HepG2 (cell line): ENCODE data around the gene ATXN7L3. TPM values are rescaled to one million over a fixed set of nuclear protein-coding genes. Genes with fewer than 3 reads are reported as not detected.
A peak's percentile ranks its signal among the peaks of the same experiment; 100 is the strongest.

Experiments
- ATAC-seq: fragments of 200-7000 bp; cut with Tn5 transposase; 3 replicates; pipeline ENCODE4 v1.9.1; 2020; ENCODE audit warnings: mild to moderate bottlenecking, moderate library complexity
- BruUV-seq: library from RNA; stranded (reverse); fragments of 400-500 nt; replicated peaks from 2 replicates; lab custom pipeline; 2021; lab: Mats Ljungman, UMichigan
- CTCF ChIA-PET: fragments of 300-600 bp; formaldehyde crosslinking; extraction: SDS; loops from one replicate; lab custom pipeline; 2021; ENCODE audit warnings: low total read pairs, inconsistent platforms, low intra/inter-chr PET ratio; lab: Yijun Ruan, JAX
- POLR2A ChIA-PET: fragments of 350-600 bp; sonication (Branson Sonifier 250); formaldehyde crosslinking; loops from one replicate; lab custom pipeline; 2020; ENCODE audit warnings: antibody characterized with exemption, inconsistent platforms; lab: Yijun Ruan, JAX
- DNase-seq: peaks from one replicate; pipeline ENCODE4 v3.0.0-alpha.2; 2015; ENCODE audit warnings: low spot score
- FAIRE-seq: peaks from 3 replicates; lab custom pipeline; 2011; peaks lifted over from hg19 to GRCh38; lab: Jason Lieb, UNC
- H2AFZ ChIP-seq: one replicate; pipeline ENCODE4 v1.6.1; 2011; ENCODE audit warnings: low read length, inconsistent platforms
- H3K27ac ChIP-seq: fragments of 300-600 bp; 3 replicates; pipeline ENCODE4 v1.8.0; 2011; ENCODE audit warnings: mixed run types, mild to moderate bottlenecking, mixed read lengths, low read length, inconsistent platforms; ENCODE audit not compliant: insufficient read depth; ENCODE audit errors: extremely low read length
- H3K27me3 ChIP-seq, 2 experiments: fragments of 200-600 bp in 1 of 2; 2 replicates in 1 of 2; 3 replicates in 1 of 2; pipeline versions ENCODE4 v1.6.0 to v1.8.0; 2011; ENCODE audit warnings: low read length in 2 of 2, mild to moderate bottlenecking in 2 of 2, moderate library complexity in 2 of 2, inconsistent platforms in 1 of 2; ENCODE audit not compliant: insufficient read depth in 2 of 2, control insufficient read depth in 1 of 2
- H3K36me3 ChIP-seq, 2 experiments: fragments of 200-600 bp in 1 of 2; replicated peaks in 1 of 2; 2 replicates in 1 of 2; 3 replicates in 1 of 2; pipeline versions ENCODE4 v1.5.1 to v1.8.0; 2011; ENCODE audit warnings: low read length in 2 of 2, inconsistent platforms in 1 of 2; ENCODE audit not compliant: insufficient read depth in 2 of 2, control insufficient read depth in 1 of 2
- H3K4me1 ChIP-seq: 2 replicates; pipeline ENCODE4 v1.5.1; 2012; ENCODE audit warnings: low read length, inconsistent platforms; ENCODE audit not compliant: insufficient read depth
- H3K4me2 ChIP-seq: 2 replicates; pipeline ENCODE4 v1.6.0; 2011; ENCODE audit warnings: low read depth, low read length, inconsistent platforms
- H3K4me3 ChIP-seq, 3 experiments: fragments of 200-600 bp in 1 of 3; sonication (generic), shearing (Covaris generic) in 1 of 3; replicated peaks in 1 of 3; 2 replicates each; pipeline ENCODE4 v1.5.1; 2011 to 2016; ENCODE audit warnings: low read length in 3 of 3, inconsistent platforms in 2 of 3, low read depth in 2 of 3, mild to moderate bottlenecking in 2 of 3, control low read depth in 1 of 3, mixed read lengths in 1 of 3; ENCODE audit not compliant: insufficient read depth in 1 of 3
- H3K79me2 ChIP-seq: one replicate; pipeline ENCODE4 v1.6.1; 2011; ENCODE audit warnings: low read length, inconsistent platforms; ENCODE audit not compliant: insufficient read depth
- H3K9ac ChIP-seq: 2 replicates; pipeline ENCODE4 v1.6.0; 2011; ENCODE audit warnings: mild to moderate bottlenecking, low read depth, low read length, inconsistent platforms; ENCODE audit not compliant: insufficient read depth
- H3K9me3 ChIP-seq: 2 replicates; pipeline ENCODE4 v1.5.1; 2012; ENCODE audit warnings: mild to moderate bottlenecking, low read length
- H4K20me1 ChIP-seq: 2 replicates; pipeline ENCODE4 v1.6.0; 2011; ENCODE audit warnings: inconsistent platforms, mild to moderate bottlenecking, low read length, moderate library complexity; ENCODE audit not compliant: insufficient read depth
- AGO1 ChIP-seq: fragments of 200-400 bp; formaldehyde crosslinking; IDR thresholded peaks from 2 replicates; pipeline ENCODE4 v1.6.1; 2017; ENCODE audit warnings: mild to moderate bottlenecking, low read depth, low read length, moderate library complexity; ENCODE audit not compliant: poor library complexity, severe bottlenecking
- AGO2 ChIP-seq: fragments of 200-400 bp; formaldehyde crosslinking; optimal IDR thresholded peaks from 2 replicates; pipeline ENCODE3; 2017; ENCODE audit warnings: mild to moderate bottlenecking, low read depth, low read length, moderate library complexity
- CHD4 ChIP-seq: fragments of 200-600 bp; sonication (generic); IDR thresholded peaks from 2 replicates; pipeline ENCODE4 v1.7.0; 2017; ENCODE audit warnings: mild to moderate bottlenecking, low read length, borderline replicate concordance
- KDM2A ChIP-seq: sonication (generic); formaldehyde crosslinking; IDR thresholded peaks from 2 replicates; pipeline ENCODE4 v1.4.0; 2020; ENCODE audit warnings: low read depth, missing genetic modification reagents, borderline replicate concordance
- POLR2A ChIP-seq, 2 experiments: IDR thresholded peaks; 2 replicates each; pipeline ENCODE4 v1.6.1; 2011; ENCODE audit warnings: low read depth in 2 of 2, low read length in 2 of 2, mild to moderate bottlenecking in 1 of 2, moderate library complexity in 1 of 2; ENCODE audit not compliant: insufficient read depth in 1 of 2
- POLR2AphosphoS2 ChIP-seq: IDR thresholded peaks from 2 replicates; pipeline ENCODE4 v1.6.1; 2011; ENCODE audit warnings: low read depth, low read length, improper control_type of control experiment
- POLR2AphosphoS5 ChIP-seq: IDR thresholded peaks from 2 replicates; pipeline ENCODE4 v1.6.1; 2012; ENCODE audit warnings: low read depth, low read length
- RBM22 ChIP-seq: fragments of 200-400 bp; formaldehyde crosslinking; optimal IDR thresholded peaks from 2 replicates; pipeline ENCODE3; 2017; ENCODE audit warnings: mild to moderate bottlenecking, low read length, moderate library complexity
- RNF2 ChIP-seq: fragments of 450-650 bp; conservative IDR thresholded peaks from 2 replicates; pipeline ENCODE4 v1.6.1; 2016; ENCODE audit warnings: low read depth
- SAFB2 ChIP-seq: sonication (generic); formaldehyde crosslinking; IDR thresholded peaks from 2 replicates; pipeline ENCODE4 v1.5.1; 2020; ENCODE audit warnings: missing genetic modification reagents, low read depth, mild to moderate bottlenecking, borderline replicate concordance
- SIN3A ChIP-seq: IDR thresholded peaks from 2 replicates; pipeline ENCODE4 v1.6.1; 2011; ENCODE audit warnings: low read depth, mild to moderate bottlenecking, control low read depth, low read length, borderline replicate concordance
- SP140L ChIP-seq: sonication (generic); formaldehyde crosslinking; IDR thresholded peaks from 2 replicates; pipeline ENCODE4 v1.4.0; 2020; ENCODE audit warnings: missing genetic modification reagents, borderline replicate concordance
- ZBTB7B ChIP-seq: sonication (generic); formaldehyde crosslinking; IDR thresholded peaks from 2 replicates; pipeline ENCODE4 v1.4.0; 2020; ENCODE audit warnings: missing genetic modification reagents
- ZNF256 ChIP-seq: sonication (generic); formaldehyde crosslinking; conservative IDR thresholded peaks from 2 replicates; pipeline ENCODE4 v1.4.0; 2020; ENCODE audit warnings: missing genetic modification reagents
- ZNF546 ChIP-seq: sonication (generic); formaldehyde crosslinking; conservative IDR thresholded peaks from 2 replicates; pipeline ENCODE4 v1.8.1; 2023; ENCODE audit warnings: mild to moderate bottlenecking, missing genetic modification reagents
- ZNF616 ChIP-seq: sonication (generic); formaldehyde crosslinking; IDR thresholded peaks from 2 replicates; pipeline ENCODE4 v1.5.0; 2020; ENCODE audit warnings: low read depth, mild to moderate bottlenecking, missing genetic modification reagents
- WGBS: methylation state at CpG from one replicate; pipeline ENCODE4 v1.1.6; 2017; ENCODE audit warnings: low lambda C conversion rate; 5-methylcytosine and 5-hydroxymethylcytosine counted together
- in situ Hi-C: cut with HindIII; loops from 2 replicates; pipeline ENCODE4 v1.10.0; 2017; ENCODE audit warnings: low pct_unique_long_range_greater_than_20kb; ENCODE audit not compliant: extremely low pct_ligation_motif_present
- intact Hi-C: fragments of 100-400 bp; cut with micrococcal nuclease; formaldehyde crosslinking; loops from one replicate; pipeline ENCODE4 v1.10.0; 2022; ENCODE audit not compliant: unreplicated experiment
- polyA plus RNA-seq, 8 experiments: library from polyadenylated mRNA; depleted of rRNA in 3 of 8; stranded (reverse) in 7 of 8; unstranded in 1 of 8; fragments of >200 nt; fragmentation: Illumina TruSeq in 4 of 8; extraction: Trizol in 4 of 8; gene quantifications; 2 replicates each; pipeline versions ENCODE4 v1.2.1 to v1.2.3, GENCODE V29; 2011 to 2016; ENCODE audit warnings: low read depth in 4 of 8, missing spikeins in 1 of 8, mixed read lengths in 1 of 8; ENCODE audit not compliant: insufficient read depth in 1 of 8
- total RNA-seq, 5 experiments: library from RNA; depleted of rRNA; stranded (reverse); fragments of >200 nt; fragmentation: Illumina TruSeq; extraction: Trizol; gene quantifications; 2 replicates each; pipeline ENCODE4 v1.2.3, GENCODE V29; 2016; ENCODE audit warnings: low read depth in 1 of 5
- TF ChIP-seq, protein P1 (sequence below): sonication (generic); formaldehyde crosslinking; conservative IDR thresholded peaks from 2 replicates; pipeline ENCODE4 v1.4.0; 2020; ENCODE audit warnings: missing genetic modification reagents

ATXN7L3 gene
- total and polyA plus RNA-seq, 2 of the 13 experiments (the other 11 are each of a cell fraction or from before 2014, with no cell fraction given): 44.5 to 59.1 TPM

DNA sequence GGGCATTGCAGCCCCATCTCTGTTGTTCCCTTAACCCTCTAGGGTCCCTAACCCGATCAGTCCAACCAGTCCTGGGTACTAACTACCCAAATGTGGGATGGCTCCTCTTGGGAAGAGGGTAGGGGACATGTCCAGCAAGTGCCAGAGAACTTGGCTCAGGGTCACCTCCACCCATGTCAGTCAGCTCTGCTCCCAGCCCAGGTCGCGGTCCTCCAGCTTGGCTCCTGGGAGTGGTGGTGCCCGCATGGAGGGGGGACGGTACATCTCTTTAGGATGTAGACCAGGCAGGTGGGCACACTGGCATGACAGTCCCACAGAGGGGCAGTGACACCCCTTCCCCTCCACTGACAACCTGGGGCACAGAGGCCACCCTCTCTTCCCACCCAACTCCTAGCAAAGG is 6.9 kb downstream of the ATXN7L3 start:
- POLR2A ChIA-PET: interaction anchor here (0.6 to 1.1 kb wide), 3 partner anchors 24 to 65 kb away, joined by 3 to 5 read pairs (median 3); no protein-coding TSS in a partner anchor
- DNase-seq: no peak
- no peaks in the 10 kb centered on the region for H3K27me3 ChIP-seq
- H3K36me3 ChIP-seq: peaks cover 19 to 58% of the 10 kb centered on the region in 2 experiments
- FAIRE-seq: no peak
- no peaks in the 10 kb centered on the region for H4K20me1 ChIP-seq
- no peak overlapping the region for H3K27ac ChIP-seq
- no peak overlapping the region for H3K4me3 ChIP-seq
- WGBS: 98% methylated on average over 4 of the region's 5 CpGs
- intact Hi-C loops (no loop called here), in situ Hi-C loops (no loop called here)
- H2AFZ ChIP-seq: no peak overlapping the region
- peaks cover 15% of the 10 kb centered on the region for H3K4me1 ChIP-seq
- H3K79me2 ChIP-seq: peaks cover 13% of the 10 kb centered on the region
- CTCF ChIA-PET: no interaction called here
- H3K4me2 ChIP-seq: no peak overlapping the region
- ATAC-seq: peak; percentile 4; the same call in 2 of the 3 replicates
- TSS peak; percentile 23 for BruUV-seq
- H3K9ac ChIP-seq: no peak overlapping the region
- TF ChIP-seq AGO2: peak; percentile 16
- no peak; the same call in 1 of the 2 replicates for TF ChIP-seq KDM2A (CRISPR knock-in tag)
- TF ChIP-seq POLR2AphosphoS5: 0 out of 2 replicates have a peak, but pooled peaks have one; percentile 10
- TF ChIP-seq ZNF256: no peak
- TF ChIP-seq POLR2AphosphoS2: peak; percentile 26; the same call in 1 of the 2 replicates
- no peak for TF ChIP-seq ZNF546 (CRISPR knock-in tag)
- no peaks in the 10 kb centered on the region for H3K9me3 ChIP-seq

DNA sequence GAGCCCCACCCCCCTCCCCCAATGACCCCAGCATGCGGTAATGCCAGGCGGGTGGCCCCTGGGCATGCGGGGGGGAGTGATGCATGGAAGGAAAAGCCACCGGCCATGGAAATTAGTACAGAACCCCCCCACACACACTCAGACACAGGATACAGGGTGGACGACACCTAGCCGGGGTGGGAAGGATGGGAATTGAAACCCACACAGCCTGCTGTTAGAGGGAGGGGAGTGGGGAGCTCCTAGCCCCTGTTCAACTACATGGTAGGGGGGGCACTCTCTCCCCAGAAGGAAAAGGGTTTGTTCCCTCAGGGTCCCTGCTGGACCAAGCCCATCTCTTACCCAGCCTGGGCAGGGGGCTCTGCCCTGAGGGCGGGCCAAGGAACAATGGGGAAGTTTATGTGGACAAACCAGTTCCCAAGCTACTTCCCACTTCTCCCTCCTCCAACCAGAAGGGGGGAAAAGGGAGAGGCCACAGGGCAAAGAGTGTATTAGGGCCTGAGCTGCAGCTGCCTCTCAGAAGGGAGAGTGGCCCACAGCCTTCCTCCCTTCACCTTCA is 7.7 kb downstream of the ATXN7L3 start:
- Histone ChIP-seq H3K36me3 (peaks cover 18 to 51% of the 10 kb centered on the region in 2 experiments), H3K27ac (no peak overlapping the region), H3K4me1 (peaks cover 12% of the 10 kb centered on the region), H3K27me3 (no peaks in the 10 kb centered on the region; a peak in 1 of 5 replicates), H3K9ac (no peak overlapping the region), H3K9me3 (no peaks in the 10 kb centered on the region), H3K4me2 (no peak overlapping the region), H3K79me2 (peaks cover 13% of the 10 kb centered on the region), H3K4me3 (no peak overlapping the region), H2AFZ (no peak overlapping the region), H4K20me1 (no peaks in the 10 kb centered on the region)
- no peak for DNase-seq
- FAIRE-seq: no peak
- WGBS: 97% methylated on average over 7 of the region's 7 CpGs
- ATAC-seq: peak; percentile 7; the same call in 1 of the 3 replicates
- in situ Hi-C loops (no loop called here), intact Hi-C loops (no loop called here)
- BruUV-seq: no TSS peak
- POLR2A ChIA-PET: interaction anchor here (0.6 to 1.8 kb wide), 4 partner anchors 7 to 64 kb away, joined by 3 to 10 read pairs (median 4); partner anchors contain the start of gene ATXN7L3
- CTCF ChIA-PET: no interaction called here
- no peak for TF ChIP-seq AGO2
- TF ChIP-seq SIN3A: no peak
- TF ChIP-seq, protein P1, sequence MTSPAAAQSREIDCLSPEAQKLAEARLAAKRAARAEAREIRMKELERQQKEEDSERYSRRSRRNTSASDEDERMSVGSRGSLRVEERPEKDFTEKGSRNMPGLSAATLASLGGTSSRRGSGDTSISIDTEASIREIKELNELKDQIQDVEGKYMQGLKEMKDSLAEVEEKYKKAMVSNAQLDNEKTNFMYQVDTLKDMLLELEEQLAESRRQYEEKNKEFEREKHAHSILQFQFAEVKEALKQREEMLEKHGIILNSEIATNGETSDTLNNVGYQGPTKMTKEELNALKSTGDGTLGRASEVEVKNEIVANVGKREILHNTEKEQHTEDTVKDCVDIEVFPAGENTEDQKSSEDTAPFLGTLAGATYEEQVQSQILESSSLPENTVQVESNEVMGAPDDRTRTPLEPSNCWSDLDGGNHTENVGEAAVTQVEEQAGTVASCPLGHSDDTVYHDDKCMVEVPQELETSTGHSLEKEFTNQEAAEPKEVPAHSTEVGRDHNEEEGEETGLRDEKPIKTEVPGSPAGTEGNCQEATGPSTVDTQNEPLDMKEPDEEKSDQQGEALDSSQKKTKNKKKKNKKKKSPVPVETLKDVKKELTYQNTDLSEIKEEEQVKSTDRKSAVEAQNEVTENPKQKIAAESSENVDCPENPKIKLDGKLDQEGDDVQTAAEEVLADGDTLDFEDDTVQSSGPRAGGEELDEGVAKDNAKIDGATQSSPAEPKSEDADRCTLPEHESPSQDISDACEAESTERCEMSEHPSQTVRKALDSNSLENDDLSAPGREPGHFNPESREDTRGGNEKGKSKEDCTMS (CRISPR knock-in tag): no peak
- 0 out of 2 replicates have a peak, but pooled peaks have one; percentile 25 for TF ChIP-seq SAFB2 (CRISPR knock-in tag)
- TF ChIP-seq ZNF616: no peak
- TF ChIP-seq ZBTB7B: no peak
- TF ChIP-seq CHD4: no peak
- TF ChIP-seq RBM22: peak; percentile 27
- no peak for TF ChIP-seq RNF2
- TF ChIP-seq AGO1: peak; percentile 87
- peak in 1 of 2 experiments; percentile 43; a peak in 1 of 4 replicates for TF ChIP-seq POLR2A (IDR thresholded peaks at IDR 0.05; ENCODE audit: insufficient read depth in 1 of 2, low read depth in 2 of 2, low read length in 2 of 2)
- TF ChIP-seq SP140L: no peak
